Fibroblast of the aortic adventitia (primary cell): ENCODE results near the gene FRAT2. TPM values are rescaled to one million over a fixed set of nuclear protein-coding genes. Genes with fewer than 3 reads are reported as not detected.

Source experiments
- DNase-seq: peaks from one replicate; pipeline ENCODE4 v3.0.0-alpha.2; 2010; ENCODE audit warnings: low read depth
- H3K4me3 ChIP-seq: 2 replicates; pipeline ENCODE4 v1.5.1; 2011; ENCODE audit warnings: low read depth, mild to moderate bottlenecking, control low read depth, low read length, moderate library complexity
- total RNA-seq: library from RNA; depleted of rRNA; stranded (reverse); fragments of >200 nt; gene quantifications from 2 replicates; pipeline ENCODE4 v1.2.3, GENCODE V29; 2012; ENCODE audit warnings: low replicate concordance
- TF ChIP-seq, protein P1 (sequence below): IDR thresholded peaks from 2 replicates; pipeline ENCODE4 v1.5.1; 2011; ENCODE audit warnings: mild to moderate bottlenecking, low read length, control low read depth, inconsistent platforms; ENCODE audit not compliant: insufficient read depth

FRAT2 gene
- total RNA-seq, 1 donor, result 5.2 TPM

GRCh38 chr10:97365761-97366351, 31.3 kb upstream of the FRAT2 start:
- TF ChIP-seq, protein P1, sequence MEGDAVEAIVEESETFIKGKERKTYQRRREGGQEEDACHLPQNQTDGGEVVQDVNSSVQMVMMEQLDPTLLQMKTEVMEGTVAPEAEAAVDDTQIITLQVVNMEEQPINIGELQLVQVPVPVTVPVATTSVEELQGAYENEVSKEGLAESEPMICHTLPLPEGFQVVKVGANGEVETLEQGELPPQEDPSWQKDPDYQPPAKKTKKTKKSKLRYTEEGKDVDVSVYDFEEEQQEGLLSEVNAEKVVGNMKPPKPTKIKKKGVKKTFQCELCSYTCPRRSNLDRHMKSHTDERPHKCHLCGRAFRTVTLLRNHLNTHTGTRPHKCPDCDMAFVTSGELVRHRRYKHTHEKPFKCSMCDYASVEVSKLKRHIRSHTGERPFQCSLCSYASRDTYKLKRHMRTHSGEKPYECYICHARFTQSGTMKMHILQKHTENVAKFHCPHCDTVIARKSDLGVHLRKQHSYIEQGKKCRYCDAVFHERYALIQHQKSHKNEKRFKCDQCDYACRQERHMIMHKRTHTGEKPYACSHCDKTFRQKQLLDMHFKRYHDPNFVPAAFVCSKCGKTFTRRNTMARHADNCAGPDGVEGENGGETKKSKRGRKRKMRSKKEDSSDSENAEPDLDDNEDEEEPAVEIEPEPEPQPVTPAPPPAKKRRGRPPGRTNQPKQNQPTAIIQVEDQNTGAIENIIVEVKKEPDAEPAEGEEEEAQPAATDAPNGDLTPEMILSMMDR, result no peak
- H3K4me3 ChIP-seq, result no peak overlapping the region
- DNase-seq, result no peak

GRCh38 chr10:97363071-97363470, 28.5 kb upstream of the FRAT2 start:
- no peak for DNase-seq
- TF ChIP-seq, protein P1, result no peak
- H3K4me3 ChIP-seq, result no peak overlapping the region

- DNase-seq, result no peak
- TF ChIP-seq, protein P1, result no peak
- H3K4me3 ChIP-seq, result no peak overlapping the region
Measured at GRCh38 chr10:97362310-97363033, 27.9 kb upstream of the FRAT2 start.

- no peak overlapping the region for H3K4me3 ChIP-seq
- DNase-seq, result peak; percentile 4
- TF ChIP-seq, protein P1, result no peak
Measured at GRCh38 chr10:97361537-97361901, 27.0 kb upstream of the FRAT2 start.

GRCh38 chr10:97360705-97361536, 26.4 kb upstream of the FRAT2 start:
- H3K4me3 ChIP-seq, result no peak overlapping the region
- TF ChIP-seq, protein P1, result no peak
- no peak for DNase-seq

- TF ChIP-seq, protein P1, result no peak
- no peak for DNase-seq
- no peak overlapping the region for H3K4me3 ChIP-seq
Measured at GRCh38 chr10:97358781-97359180, 24.3 kb upstream of the FRAT2 start.
